Smooth muscle cell (in vitro differentiated cells): ENCODE data around the gene MUC5AC. TPM values are rescaled to one million over a fixed set of nuclear protein-coding genes. Genes with fewer than 3 reads are reported as not detected.

Source experiments
- DNase-seq: peaks from one replicate; lab custom pipeline; 2025; ENCODE audit not compliant: unreplicated experiment; lab: John Stamatoyannopoulos, UW
- H2AFZ ChIP-seq: fragments of 200-600 bp; sonication (generic); 2 replicates; pipeline ENCODE4 v1.6.0; 2016; ENCODE audit warnings: antibody characterized with exemption, low read depth, mild to moderate bottlenecking
- H3F3A ChIP-seq: fragments of 200-600 bp; sonication (generic); 2 replicates; pipeline ENCODE4 v1.6.0; 2017; ENCODE audit warnings: antibody characterized with exemption, low read depth
- H3K27ac ChIP-seq: fragments of 200-600 bp; sonication (generic); 2 replicates; pipeline ENCODE4 v1.5.1; 2016; ENCODE audit warnings: low read depth, mild to moderate bottlenecking
- H3K27me3 ChIP-seq: fragments of 200-600 bp; sonication (generic); 2 replicates; pipeline ENCODE4 v1.6.1; 2016; ENCODE audit warnings: low read depth, mild to moderate bottlenecking
- H3K36me3 ChIP-seq: fragments of 200-600 bp; sonication (generic); 2 replicates; pipeline ENCODE4 v1.5.1; 2016; ENCODE audit warnings: low read depth
- H3K4me1 ChIP-seq: fragments of 200-600 bp; sonication (generic); 2 replicates; pipeline ENCODE4 v1.5.1; 2016; ENCODE audit warnings: low read depth
- H3K4me2 ChIP-seq: fragments of 200-600 bp; sonication (generic); 2 replicates; pipeline ENCODE4 v1.6.0; 2016; ENCODE audit warnings: mild to moderate bottlenecking
- H3K4me3 ChIP-seq: fragments of 200-600 bp; sonication (generic); 2 replicates; pipeline ENCODE4 v1.5.1; 2016; ENCODE audit warnings: mild to moderate bottlenecking
- H3K79me2 ChIP-seq: fragments of 200-600 bp; sonication (generic); 2 replicates; pipeline ENCODE4 v1.6.0; 2016; ENCODE audit warnings: low read depth, mild to moderate bottlenecking
- H3K9ac ChIP-seq: fragments of 200-600 bp; sonication (generic); 2 replicates; pipeline ENCODE4 v1.6.0; 2016; ENCODE audit warnings: low read depth
- H3K9me3 ChIP-seq: fragments of 200-600 bp; sonication (generic); replicated peaks from 2 replicates; pipeline ENCODE4 v1.5.1; 2016; ENCODE audit warnings: low read depth
- H4K20me1 ChIP-seq: fragments of 200-600 bp; sonication (generic); 2 replicates; pipeline ENCODE4 v1.6.0; 2016; ENCODE audit warnings: low read depth
- WGBS: methylation state at CpG from one replicate; pipeline ENCODE4 v1.1.7; 2016; ENCODE audit warnings: low lambda C conversion rate; 5-methylcytosine and 5-hydroxymethylcytosine counted together
- polyA plus RNA-seq: library from polyadenylated mRNA; unstranded; fragments of >200 nt; fragmentation: Nextera tagmentation; extraction: Ambion mirVana; gene quantifications from 2 replicates; pipeline ENCODE4 v1.2.1, GENCODE V29; 2016
- total RNA-seq: library from RNA; depleted of rRNA; stranded (reverse); fragments of >200 nt; gene quantifications from 2 replicates; pipeline ENCODE4 v1.2.3, GENCODE V29; 2014
- TF ChIP-seq, protein P1 (sequence below): fragments of 200-600 bp; sonication (generic); IDR thresholded peaks from 2 replicates; pipeline ENCODE4 v1.5.1; 2017; ENCODE audit warnings: borderline replicate concordance, mild to moderate bottlenecking, antibody characterized with exemption; ENCODE audit not compliant: insufficient read depth, poor library complexity, severe bottlenecking

Gene MUC5AC
- total and polyA plus RNA-seq, 2 experiments from 2014 or later: not detected

DNA sequence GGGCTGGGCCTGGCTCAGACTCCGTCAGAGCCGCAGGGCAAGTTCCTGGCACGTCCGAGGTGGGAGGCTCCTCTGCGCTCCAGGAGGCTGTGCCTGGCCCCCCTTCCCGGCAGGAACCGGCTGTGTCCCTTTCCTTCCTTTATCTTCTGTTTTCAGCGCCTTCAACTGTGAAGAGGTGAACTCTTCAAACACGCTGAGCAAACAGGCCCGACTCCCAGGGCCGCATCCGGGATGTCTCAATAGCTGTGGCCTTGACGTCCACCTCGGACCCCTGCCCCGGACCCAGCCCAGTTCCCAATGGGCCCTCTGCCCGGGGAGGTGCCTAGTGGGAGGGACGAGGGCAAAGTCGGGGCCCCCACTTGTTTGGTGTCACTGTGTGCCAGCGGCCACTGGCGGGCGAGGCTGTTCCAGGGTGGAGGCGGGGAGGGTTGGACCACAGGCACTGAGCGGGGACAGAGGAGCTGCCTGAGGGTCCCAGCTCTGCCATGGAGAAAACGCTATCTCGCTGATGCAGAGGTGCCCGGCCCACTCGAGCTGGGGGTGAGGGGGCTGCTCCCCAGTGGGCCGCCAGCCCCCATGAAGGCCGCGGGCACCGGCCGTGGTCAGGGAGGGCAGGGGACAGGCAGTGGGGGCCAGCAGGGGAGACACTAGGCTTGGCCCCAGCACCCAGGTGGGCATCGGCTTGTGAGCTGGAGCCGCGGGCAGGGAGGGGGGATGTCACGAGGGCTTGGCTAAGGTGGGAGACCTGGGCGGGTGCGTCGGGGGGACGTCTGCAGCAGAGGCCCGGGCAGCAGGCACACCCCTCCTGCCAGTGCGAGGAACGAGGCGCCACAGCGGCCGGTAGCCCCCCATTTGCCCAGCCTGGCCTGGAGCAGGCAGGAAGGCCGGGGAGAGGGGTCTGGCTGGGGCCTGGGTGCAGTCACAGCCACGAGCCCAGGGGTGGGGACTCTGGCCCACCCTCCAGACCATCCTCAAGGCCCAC lies 62.4 kb downstream of the MUC5AC start:
- Histone ChIP-seq H3F3A (no peaks in the 10 kb centered on the region), H3K27ac (no peak overlapping the region), H3K36me3 (no peaks in the 10 kb centered on the region), H2AFZ (no peak overlapping the region), H3K4me2 (no peak overlapping the region), H3K4me3 (no peak overlapping the region), H3K4me1 (no peaks in the 10 kb centered on the region), H3K9ac (no peak overlapping the region), H3K79me2 (no peaks in the 10 kb centered on the region), H4K20me1 (no peaks in the 10 kb centered on the region), H3K9me3 (no peaks in the 10 kb centered on the region), H3K27me3 (no peaks in the 10 kb centered on the region)
- DNase-seq: no peak
- 89% methylated on average over 25 of the region's 48 CpGs for WGBS
- TF ChIP-seq, protein P1, sequence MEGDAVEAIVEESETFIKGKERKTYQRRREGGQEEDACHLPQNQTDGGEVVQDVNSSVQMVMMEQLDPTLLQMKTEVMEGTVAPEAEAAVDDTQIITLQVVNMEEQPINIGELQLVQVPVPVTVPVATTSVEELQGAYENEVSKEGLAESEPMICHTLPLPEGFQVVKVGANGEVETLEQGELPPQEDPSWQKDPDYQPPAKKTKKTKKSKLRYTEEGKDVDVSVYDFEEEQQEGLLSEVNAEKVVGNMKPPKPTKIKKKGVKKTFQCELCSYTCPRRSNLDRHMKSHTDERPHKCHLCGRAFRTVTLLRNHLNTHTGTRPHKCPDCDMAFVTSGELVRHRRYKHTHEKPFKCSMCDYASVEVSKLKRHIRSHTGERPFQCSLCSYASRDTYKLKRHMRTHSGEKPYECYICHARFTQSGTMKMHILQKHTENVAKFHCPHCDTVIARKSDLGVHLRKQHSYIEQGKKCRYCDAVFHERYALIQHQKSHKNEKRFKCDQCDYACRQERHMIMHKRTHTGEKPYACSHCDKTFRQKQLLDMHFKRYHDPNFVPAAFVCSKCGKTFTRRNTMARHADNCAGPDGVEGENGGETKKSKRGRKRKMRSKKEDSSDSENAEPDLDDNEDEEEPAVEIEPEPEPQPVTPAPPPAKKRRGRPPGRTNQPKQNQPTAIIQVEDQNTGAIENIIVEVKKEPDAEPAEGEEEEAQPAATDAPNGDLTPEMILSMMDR: no peak

DNA sequence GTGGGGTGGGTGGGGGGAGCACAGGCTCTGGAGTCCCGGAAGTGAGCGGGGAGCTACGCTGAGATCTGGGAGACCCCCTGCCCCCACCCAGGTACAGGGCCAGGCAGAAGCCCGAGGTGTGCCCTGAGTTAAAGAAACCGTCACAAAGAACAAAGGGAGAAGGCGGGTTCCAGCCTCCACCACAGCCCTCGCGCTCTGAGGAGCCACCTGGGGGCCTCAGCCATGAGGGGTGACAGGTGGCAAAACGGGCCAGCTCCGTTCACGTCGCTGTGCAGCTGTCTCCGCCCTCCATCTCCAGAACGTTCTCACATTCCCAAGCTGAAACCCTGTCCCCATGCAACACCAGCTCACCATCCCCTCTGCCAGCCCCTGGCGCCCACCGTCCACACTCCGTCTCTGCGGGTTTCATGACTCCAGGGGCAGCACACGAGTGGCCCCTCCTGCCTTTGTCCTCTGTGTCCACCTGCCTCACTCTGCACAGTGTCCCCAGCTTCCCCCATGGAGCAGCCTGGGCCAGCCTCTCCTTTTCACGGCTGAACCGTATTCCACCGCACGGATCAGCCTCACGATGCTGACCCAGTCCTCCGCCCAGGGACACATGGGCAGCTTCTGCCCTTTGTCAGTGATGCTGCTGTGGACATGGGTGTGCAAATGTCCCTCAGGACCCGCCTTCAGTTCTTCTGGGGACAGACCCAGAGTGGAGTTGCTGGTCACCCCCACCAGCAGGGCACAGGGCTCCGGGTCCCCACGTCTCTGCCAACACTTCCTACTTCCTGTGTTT lies 63.4 kb downstream of the MUC5AC start:
- Histone ChIP-seq H4K20me1 (no peaks in the 10 kb centered on the region), H3K4me3 (no peak overlapping the region), H3K4me1 (no peaks in the 10 kb centered on the region), H3K9me3 (no peaks in the 10 kb centered on the region), H2AFZ (no peak overlapping the region), H3K4me2 (no peak overlapping the region), H3K79me2 (no peaks in the 10 kb centered on the region), H3K9ac (no peak overlapping the region), H3K27ac (no peak overlapping the region), H3F3A (no peaks in the 10 kb centered on the region), H3K27me3 (no peaks in the 10 kb centered on the region), H3K36me3 (no peaks in the 10 kb centered on the region)
- TF ChIP-seq, protein P1: no peak
- WGBS: 87% methylated on average over 28 of the region's 28 CpGs
- no peak for DNase-seq

DNA sequence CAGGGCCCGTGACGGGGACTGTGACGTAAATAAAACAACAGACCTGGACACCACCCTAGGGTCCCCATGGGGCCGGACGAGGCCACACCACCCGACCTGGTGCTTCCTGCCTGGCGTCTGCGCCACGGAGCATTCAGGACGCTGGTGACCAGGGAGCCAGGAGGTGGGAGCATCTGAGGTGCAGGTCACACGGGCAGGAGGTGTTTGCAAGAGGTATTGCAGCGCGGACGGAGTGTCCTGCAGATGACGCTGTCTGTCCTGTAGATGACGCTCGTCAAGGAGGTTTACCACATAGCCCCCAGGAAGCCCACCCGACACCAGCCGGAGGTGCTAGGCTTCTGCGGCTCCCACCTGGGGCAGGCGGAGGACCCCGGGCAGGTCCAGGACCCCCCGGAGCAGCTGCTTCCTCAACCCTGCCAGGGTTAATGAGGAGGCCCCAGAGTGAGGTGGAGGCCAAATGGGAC lies 64.1 kb downstream of the MUC5AC start:
- Histone ChIP-seq H4K20me1 (no peaks in the 10 kb centered on the region), H3K4me3 (no peak overlapping the region), H3K27ac (no peak overlapping the region), H3K27me3 (no peaks in the 10 kb centered on the region), H3F3A (no peaks in the 10 kb centered on the region), H3K4me2 (no peak overlapping the region), H3K9me3 (no peaks in the 10 kb centered on the region), H3K79me2 (no peaks in the 10 kb centered on the region), H2AFZ (no peak overlapping the region), H3K36me3 (no peaks in the 10 kb centered on the region), H3K9ac (no peak overlapping the region), H3K4me1 (no peaks in the 10 kb centered on the region)
- 93% methylated on average over 23 of the region's 23 CpGs for WGBS
- DNase-seq: no peak
- TF ChIP-seq, protein P1: no peak
